ENCODE data around the gene MANBA. TPM values are rescaled to one million over a fixed set of nuclear protein-coding genes. Genes with fewer than 3 reads are reported as not detected.
"Not testable (repeated sequence)": the region's sequence is repeated elsewhere in the genome, so short reads cannot be mapped to it uniquely, and the experiment has no call there.

Gene MANBA
- total RNA-seq, 2 donors from 2014 or later: 16.3 to 21.8 TPM

DNA sequence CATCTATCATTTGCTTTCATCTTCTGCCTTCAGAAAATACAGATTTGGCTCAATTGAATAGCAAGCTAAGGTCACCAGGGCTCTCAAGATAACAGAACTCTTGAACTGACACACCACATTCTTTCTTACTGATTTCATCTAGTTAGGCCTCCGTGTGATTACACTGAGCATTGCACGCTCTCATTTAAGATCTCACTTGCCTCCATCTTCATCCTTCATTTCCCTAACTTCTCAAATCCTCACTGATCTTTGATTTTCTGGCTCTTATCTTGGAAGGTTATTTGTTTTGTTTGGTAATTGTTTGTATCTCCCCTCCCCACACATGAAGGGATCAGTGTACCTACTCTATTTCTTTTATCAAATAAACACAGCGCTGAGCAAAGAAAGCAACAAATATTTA lies 47.7 kb downstream of the MANBA start:
- Histone ChIP-seq H3K9ac (ENCODE audit: low read depth in 2 of 2, low read length in 2 of 2) (no peak overlapping the region), H3K4me1 (no peaks in the 10 kb centered on the region), H3K27me3 (no peaks in the 10 kb centered on the region), H3K9me3 (no peaks in the 10 kb centered on the region), H3K36me3 (no peaks in the 10 kb centered on the region), H3K4me3 (no peak overlapping the region), H3K27ac (no peak overlapping the region)
- TF ChIP-seq, protein P1, sequence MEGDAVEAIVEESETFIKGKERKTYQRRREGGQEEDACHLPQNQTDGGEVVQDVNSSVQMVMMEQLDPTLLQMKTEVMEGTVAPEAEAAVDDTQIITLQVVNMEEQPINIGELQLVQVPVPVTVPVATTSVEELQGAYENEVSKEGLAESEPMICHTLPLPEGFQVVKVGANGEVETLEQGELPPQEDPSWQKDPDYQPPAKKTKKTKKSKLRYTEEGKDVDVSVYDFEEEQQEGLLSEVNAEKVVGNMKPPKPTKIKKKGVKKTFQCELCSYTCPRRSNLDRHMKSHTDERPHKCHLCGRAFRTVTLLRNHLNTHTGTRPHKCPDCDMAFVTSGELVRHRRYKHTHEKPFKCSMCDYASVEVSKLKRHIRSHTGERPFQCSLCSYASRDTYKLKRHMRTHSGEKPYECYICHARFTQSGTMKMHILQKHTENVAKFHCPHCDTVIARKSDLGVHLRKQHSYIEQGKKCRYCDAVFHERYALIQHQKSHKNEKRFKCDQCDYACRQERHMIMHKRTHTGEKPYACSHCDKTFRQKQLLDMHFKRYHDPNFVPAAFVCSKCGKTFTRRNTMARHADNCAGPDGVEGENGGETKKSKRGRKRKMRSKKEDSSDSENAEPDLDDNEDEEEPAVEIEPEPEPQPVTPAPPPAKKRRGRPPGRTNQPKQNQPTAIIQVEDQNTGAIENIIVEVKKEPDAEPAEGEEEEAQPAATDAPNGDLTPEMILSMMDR (IDR thresholded peaks at IDR 0.05): no peak
- intact Hi-C loops (cut with DNase I): no loop called here
- no peak for DNase-seq

- DNase-seq: no peak
- intact Hi-C loops (cut with DNase I): no loop called here
- Histone ChIP-seq H3K9ac (ENCODE audit: low read depth in 2 of 2, low read length in 2 of 2) (no peak overlapping the region), H3K4me1 (no peaks in the 10 kb centered on the region), H3K36me3 (no peaks in the 10 kb centered on the region), H3K4me3 (no peak overlapping the region), H3K27me3 (no peaks in the 10 kb centered on the region), H3K27ac (no peak overlapping the region), H3K9me3 (no peaks in the 10 kb centered on the region)
- TF ChIP-seq, protein P1 (IDR thresholded peaks at IDR 0.05): no peak
These were observed 49.8 kb downstream of the MANBA start for GRCh38 chr4:102710986-102711385.

DNA sequence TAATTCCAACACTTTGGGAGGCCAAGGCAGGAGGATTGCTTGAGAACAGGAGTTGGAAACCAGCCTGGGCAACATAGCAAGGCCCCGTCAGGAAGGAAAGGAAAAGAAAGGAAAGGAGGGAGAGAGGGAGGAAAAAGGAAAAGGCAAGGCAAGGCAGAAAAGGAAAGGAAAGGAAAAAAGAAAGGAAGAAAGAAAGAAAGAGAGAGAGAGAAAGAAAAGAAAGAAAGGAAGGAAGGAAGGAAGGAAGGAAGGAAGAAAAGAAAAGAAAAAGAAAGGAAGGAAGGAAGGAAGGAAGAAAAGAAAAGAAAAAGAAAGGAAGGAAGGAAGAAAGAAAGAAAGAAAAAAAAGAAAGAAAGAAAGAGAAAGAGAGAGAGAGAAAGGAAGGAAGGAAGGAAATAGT lies 51.7 kb downstream of the MANBA start:
- H3K27ac ChIP-seq; intact Hi-C loops (cut with DNase I); H3K4me3 ChIP-seq; H3K36me3 ChIP-seq; H3K9ac ChIP-seq (ENCODE audit: low read depth in 2 of 2, low read length in 2 of 2); H3K9me3 ChIP-seq; H3K4me1 ChIP-seq; H3K27me3 ChIP-seq; DNase-seq: not testable (repeated sequence)

GRCh38 chr4:102707150-102707549 lies 53.6 kb downstream of the MANBA start:
- intact Hi-C loops (cut with DNase I): no loop called here
- no peaks in the 10 kb centered on the region for H3K4me1 ChIP-seq
- no peak overlapping the region for H3K4me3 ChIP-seq
- no peak overlapping the region for H3K9ac ChIP-seq (ENCODE audit: low read depth in 2 of 2, low read length in 2 of 2)
- TF ChIP-seq, protein P1 (IDR thresholded peaks at IDR 0.05): no peak
- no peaks in the 10 kb centered on the region for H3K36me3 ChIP-seq
- H3K9me3 ChIP-seq: no peaks in the 10 kb centered on the region
- no peak overlapping the region for H3K27ac ChIP-seq
- no peak for DNase-seq
- no peaks in the 10 kb centered on the region for H3K27me3 ChIP-seq

GRCh38 chr4:102705391-102705935 lies 55.3 kb downstream of the MANBA start:
- Histone ChIP-seq H3K4me3 (no peak overlapping the region), H3K9ac (ENCODE audit: low read depth in 2 of 2, low read length in 2 of 2) (no peak overlapping the region), H3K27me3 (no peaks in the 10 kb centered on the region), H3K4me1 (no peaks in the 10 kb centered on the region), H3K36me3 (no peaks in the 10 kb centered on the region), H3K27ac (no peak overlapping the region), H3K9me3 (no peaks in the 10 kb centered on the region)
- no peak for DNase-seq
- TF ChIP-seq, protein P1 (IDR thresholded peaks at IDR 0.05): no peak
- intact Hi-C loops (cut with DNase I): no loop called here

- no peaks in the 10 kb centered on the region for H3K36me3 ChIP-seq
- H3K27me3 ChIP-seq: no peaks in the 10 kb centered on the region
- TF ChIP-seq, protein P1 (IDR thresholded peaks at IDR 0.05): no peak
- H3K27ac ChIP-seq: no peak overlapping the region
- no peaks in the 10 kb centered on the region for H3K4me1 ChIP-seq
- H3K9me3 ChIP-seq: no peaks in the 10 kb centered on the region
- H3K9ac ChIP-seq (ENCODE audit: low read depth in 2 of 2, low read length in 2 of 2): no peak overlapping the region
- no peak for DNase-seq
- intact Hi-C loops (cut with DNase I): no loop called here
- H3K4me3 ChIP-seq: no peak overlapping the region
These were observed 64.0 kb downstream of the MANBA start for GRCh38 chr4:102696758-102697157.

Data from colonic mucosa (tissue), 4 donors.